LNCAP (cell line): ENCODE data around the gene PRC1.

Source experiments
- CTCF ChIP-seq: fragments of 450-650 bp; IDR thresholded peaks from 2 replicates; pipeline ENCODE4 v1.5.1; 2017; ENCODE audit warnings: mild to moderate bottlenecking

PRC1 gene

GRCh38 chr15:90931575-90931827, 62.8 kb downstream of the PRC1 start:
- TF ChIP-seq CTCF: no peak

- TF ChIP-seq CTCF: no peak
Measured at GRCh38 chr15:90930861-90931574, 63.3 kb downstream of the PRC1 start.

GRCh38 chr15:90929246-90930019, 64.9 kb downstream of the PRC1 start:
- no peak for TF ChIP-seq CTCF

GRCh38 chr15:90924375-90924774, 70.0 kb downstream of the PRC1 start:
- TF ChIP-seq CTCF: no peak

- no peak for TF ChIP-seq CTCF
Measured at GRCh38 chr15:90921887-90922286, 72.4 kb downstream of the PRC1 start.

GRCh38 chr15:90918835-90919234, 75.5 kb downstream of the PRC1 start:
- no peak for TF ChIP-seq CTCF

GRCh38 chr15:90918034-90918788, 76.1 kb downstream of the PRC1 start:
- TF ChIP-seq CTCF: no peak
